ENCODE results near the gene ASB5.
"Not testable (repeated sequence)": the region's sequence is repeated elsewhere in the genome, so short reads cannot be mapped to it uniquely, and the experiment has no call there.

Gene ASB5, protein sequence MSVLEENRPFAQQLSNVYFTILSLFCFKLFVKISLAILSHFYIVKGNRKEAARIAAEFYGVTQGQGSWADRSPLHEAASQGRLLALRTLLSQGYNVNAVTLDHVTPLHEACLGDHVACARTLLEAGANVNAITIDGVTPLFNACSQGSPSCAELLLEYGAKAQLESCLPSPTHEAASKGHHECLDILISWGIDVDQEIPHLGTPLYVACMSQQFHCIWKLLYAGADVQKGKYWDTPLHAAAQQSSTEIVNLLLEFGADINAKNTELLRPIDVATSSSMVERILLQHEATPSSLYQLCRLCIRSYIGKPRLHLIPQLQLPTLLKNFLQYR

DNA sequence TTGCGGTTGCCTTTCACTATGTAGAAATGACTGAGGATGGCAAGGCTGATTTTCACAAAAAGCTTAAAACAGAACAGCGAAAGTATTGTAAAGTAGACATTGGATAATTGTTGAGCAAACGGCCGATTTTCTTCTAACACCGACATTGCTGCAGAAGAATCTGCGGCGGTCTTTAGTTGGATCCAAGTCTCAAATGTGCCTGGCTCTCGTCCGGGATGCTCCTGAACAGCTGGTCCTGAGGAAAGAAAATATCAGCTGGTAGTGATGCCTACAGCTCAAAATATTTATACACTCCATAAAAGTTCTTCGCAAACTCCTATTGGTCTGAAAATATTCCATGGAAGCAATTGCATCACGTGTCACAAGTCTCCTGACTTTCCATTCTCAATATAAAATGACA, at the start of gene ASB5:
ASB5 (minus strand) TSS at position 260 of the 400 bp plus-strand sequence; CDS start at position 146, 114 bp downstream.
- DNase-seq = no peak

- no peak for DNase-seq
These were observed 44.7 kb upstream of the ASB5 start for GRCh38 chr4:176313596-176314336.

GRCh38 chr4:176309772-176310171, 40.8 kb upstream of the ASB5 start:
- no peak for DNase-seq

DNA sequence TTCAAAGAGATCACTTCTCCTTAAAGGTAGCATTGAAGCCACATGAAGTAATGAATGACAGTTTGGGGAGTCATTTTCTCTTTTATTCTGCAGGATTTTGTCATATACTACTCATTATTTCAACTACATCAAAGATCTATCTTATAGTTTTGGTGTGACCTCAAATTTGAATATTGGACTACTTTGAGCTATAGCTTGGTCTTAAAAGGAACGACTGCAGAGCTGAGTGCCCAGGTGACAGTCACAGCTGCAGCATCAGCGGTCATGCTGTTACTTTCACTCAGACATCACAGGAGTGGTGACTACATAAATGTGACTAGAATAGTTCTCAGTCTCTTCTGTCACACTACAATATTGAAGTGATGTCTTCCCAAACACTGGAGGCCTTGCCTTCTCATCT, 40.0 kb upstream of the ASB5 start:
- no peak for DNase-seq

GRCh38 chr4:176308441-176308840, 39.4 kb upstream of the ASB5 start:
- no peak for DNase-seq

DNA sequence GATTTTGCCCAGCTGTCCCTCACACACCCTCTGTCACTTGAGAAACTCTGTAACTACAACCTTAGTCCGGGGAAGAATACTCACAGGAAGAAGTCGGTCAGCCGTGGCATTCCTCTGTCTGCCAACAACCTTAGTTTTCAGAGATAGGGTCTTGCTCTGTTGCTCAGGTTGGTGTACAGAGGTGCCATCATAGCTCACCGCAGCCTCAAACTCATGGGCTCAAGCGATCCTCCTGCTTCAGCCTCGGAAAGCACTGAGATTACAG, 38.6 kb upstream of the ASB5 start:
- DNase-seq = no peak

GRCh38 chr4:176306837-176307665, 38.0 kb upstream of the ASB5 start:
- no peak for DNase-seq

DNA sequence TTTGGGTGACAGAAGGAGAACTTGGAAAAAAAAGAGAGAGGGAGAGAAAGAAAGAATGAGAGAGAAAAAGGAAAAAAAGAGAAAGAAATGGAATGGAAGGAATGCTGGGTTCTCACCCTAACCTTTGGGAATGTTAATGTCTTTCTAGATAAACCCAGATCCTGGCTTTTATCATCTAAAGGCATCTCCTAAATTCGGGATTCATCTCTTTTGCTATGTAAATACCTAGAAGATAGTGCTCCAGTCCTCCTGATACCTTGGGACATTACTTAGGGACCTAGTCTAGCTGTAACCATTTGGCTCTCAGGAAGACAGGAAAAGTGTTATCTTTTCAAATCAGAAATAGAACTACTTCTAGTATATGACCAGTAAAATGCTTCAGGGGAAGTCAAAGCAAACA, 34.9 kb upstream of the ASB5 start:
- no peak for DNase-seq

DNA sequence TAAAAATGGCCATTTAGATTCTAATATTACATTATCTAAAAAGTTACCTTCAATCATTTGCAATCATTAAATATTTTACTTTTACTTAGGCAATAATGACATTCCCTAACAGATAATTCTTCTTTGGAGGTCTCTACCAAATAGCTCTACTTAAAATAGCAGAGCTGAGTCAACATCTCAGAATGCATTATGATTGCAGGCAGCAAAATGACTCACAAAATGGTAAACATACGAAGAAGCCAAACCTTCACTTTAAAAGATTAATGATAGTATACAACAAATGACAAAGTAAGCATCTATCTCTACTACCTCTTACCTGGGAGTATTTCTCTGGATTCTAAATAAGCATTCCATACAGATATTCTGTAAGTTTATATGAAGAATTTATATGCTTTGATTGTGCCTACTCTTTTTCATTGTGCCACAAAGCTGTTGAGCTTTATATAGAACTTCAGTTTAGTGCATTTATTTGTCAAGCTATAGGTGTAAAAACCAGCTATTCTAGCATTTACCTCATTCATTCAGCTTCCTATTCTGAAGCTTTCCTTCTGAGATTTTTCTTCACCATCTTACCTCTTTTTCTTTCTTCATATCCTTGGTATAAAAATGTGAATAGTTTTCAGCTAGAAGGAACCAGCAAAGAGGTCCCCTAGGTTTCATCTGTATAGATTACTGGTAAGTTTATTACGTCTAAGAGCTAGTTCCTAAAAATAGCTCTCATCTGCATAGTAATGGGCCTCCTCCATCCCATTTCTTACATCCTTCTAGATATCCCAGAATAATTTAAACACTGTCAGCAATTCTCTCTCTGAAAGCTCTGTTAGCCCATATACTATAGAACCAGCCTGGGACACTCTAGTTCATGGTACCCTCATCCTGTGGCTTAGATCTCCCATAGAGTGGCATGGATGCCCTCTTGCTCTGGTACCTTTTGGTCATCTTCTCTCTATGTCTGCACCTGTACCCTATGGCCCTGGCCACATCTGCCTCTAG, 33.6 kb upstream of the ASB5 start:
- DNase-seq = no peak

- DNase-seq = no peak
These were observed 31.5 kb upstream of the ASB5 start for GRCh38 chr4:176300565-176300964.

DNA sequence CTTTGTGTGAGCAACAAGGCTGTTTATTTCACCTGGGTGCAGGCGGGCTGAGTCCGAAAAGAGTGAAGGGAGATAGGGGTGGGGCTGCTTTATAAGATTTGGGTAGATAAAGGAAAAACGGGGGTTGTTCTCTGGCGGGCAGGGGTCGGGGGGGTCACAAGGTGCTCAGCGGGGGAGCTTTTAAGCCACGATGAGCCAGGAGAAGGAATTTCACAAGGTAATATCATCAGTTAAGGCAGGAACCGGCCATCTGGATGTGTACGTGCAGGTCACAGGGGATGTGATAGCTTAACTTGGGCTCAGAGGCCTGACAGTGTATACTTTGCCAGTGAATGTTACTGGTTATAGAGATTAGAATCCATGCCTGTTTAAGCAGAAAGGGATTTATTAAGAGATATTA, 31.0 kb upstream of the ASB5 start:
- no peak for DNase-seq

DNA sequence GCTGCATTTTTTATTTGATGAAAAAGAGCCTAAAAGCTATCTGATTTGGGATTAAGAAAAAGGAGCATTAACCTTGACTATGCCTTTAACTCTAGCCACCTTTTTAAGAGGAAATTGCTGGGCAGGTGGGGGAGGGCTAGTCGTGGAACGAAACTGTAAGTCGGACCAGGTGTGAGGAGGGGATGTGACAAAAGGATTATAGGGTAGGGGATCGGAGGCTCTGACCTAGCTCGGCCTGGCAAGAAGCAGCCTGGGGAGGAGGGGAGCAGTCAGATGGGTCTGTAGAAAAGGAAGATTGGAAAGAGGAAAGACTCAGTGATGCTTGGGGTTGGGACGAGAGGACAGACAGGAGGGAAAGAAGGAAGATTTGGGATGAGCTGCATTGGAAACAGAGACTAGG, 29.6 kb upstream of the ASB5 start:
- DNase-seq = no peak

GRCh38 chr4:176295907-176296306, 26.9 kb upstream of the ASB5 start:
- DNase-seq = not testable (repeated sequence)

- no peak for DNase-seq
These were observed 24.6 kb upstream of the ASB5 start for GRCh38 chr4:176293660-176294059.

DNA sequence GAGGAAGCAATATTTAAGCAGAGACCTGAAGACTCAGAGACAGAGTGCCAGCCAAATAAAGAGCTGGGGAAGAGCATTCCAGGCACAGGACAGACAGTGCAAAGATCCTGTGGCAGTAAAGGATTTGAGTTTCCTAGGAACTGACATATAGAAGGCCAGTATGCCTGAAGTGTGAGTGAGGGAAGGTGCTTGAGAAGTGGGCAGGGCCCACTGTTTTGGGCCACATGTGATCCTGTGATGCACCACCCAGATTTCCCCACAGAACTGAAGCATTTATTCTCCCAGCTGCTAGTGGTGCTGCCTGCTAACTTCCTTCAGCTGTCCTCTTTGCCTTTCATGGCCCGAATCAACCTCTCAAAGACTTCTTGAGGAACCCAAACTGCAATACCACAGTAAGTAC, 23.9 kb upstream of the ASB5 start:
- DNase-seq = no peak

DNA sequence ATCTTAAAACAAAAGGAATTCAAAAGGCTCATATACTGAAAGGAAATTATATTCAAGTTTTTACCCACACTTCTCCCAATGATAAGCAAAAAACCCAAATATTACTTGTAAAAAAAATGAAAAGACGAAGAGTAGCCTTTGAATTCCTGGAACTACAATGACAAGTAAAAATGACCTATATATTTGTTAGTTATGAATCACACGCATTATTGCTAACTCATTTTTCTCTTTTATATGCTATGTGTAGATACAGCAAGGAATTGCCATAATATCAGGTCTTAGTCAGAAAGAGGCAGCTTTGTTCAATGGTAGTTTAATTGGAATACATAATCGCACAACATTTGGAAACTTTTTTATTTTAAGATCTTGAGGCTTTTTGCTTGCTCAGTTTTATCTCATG, 22.7 kb upstream of the ASB5 start:
- DNase-seq = no peak

DNA sequence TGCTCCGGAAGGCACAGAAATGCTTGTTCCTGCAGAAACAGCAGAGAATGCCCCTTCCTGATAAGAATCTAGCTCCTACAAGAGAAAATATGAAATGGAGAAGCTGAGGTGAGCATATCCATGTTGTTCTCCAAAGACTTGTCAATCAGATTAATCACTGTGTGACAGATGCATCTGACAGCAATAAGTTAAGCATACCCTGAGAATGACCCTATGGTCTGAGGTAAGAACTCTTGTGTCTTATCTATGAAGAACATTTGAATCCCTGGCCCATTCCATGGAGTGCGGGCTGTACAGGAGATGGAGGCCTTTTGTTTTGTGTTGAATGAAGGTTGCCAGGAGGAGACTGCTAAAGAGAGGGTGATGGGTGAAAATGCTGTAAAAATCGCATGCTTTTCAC, 21.5 kb upstream of the ASB5 start:
- DNase-seq = no peak

- no peak for DNase-seq
These were observed 20.5 kb upstream of the ASB5 start for GRCh38 chr4:176289561-176289960.

GRCh38 chr4:176288020-176288419, 19.0 kb upstream of the ASB5 start:
- DNase-seq = no peak

GRCh38 chr4:176287546-176287945, 18.5 kb upstream of the ASB5 start:
- no peak for DNase-seq

DNA sequence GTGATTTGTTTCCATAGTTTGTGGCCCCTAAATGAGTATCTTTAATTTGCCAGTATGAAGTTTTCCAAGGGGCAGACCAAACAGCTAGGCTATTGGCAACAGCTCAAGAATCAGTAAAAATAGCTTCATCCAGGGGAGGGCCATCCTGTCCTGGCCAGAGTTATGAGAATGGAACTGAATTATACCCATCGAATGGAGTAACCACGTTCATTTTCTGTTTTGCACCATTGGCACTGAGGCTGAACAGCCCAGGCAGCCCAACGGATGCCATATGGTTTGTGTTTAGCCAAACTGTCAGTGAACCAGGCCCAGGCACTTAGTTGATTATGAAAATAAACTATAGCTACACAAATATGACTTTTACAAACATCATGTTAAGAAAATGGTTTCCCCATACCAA, 17.7 kb upstream of the ASB5 start:
- no peak for DNase-seq

GRCh38 chr4:176279560-176279959, 10.5 kb upstream of the ASB5 start:
- DNase-seq = not testable (repeated sequence)
